ENCODE measurements around the gene KITLG.
A peak's percentile ranks its signal among the peaks of the same experiment; 100 is the strongest.

Gene KITLG

GRCh38 chr12:88544991-88545980 is 35.0 kb downstream of the KITLG start:
- Histone ChIP-seq H3K27ac (replicated peaks) (no peak overlapping the region), H3K4me3 (replicated peaks; ENCODE audit: insufficient read depth, low read length) (no peak overlapping the region), H3K27me3 (ENCODE audit: insufficient read depth, poor library complexity, severe bottlenecking) (no peaks in the 10 kb centered on the region)
- no peak for DNase-seq (ENCODE audit: low read depth in 1 of 2, low spot score in 1 of 2)
- TF ChIP-seq GABPA (IDR thresholded peaks at IDR 0.05; ENCODE audit: low read depth) (no peak), REST (IDR thresholded peaks at IDR 0.05; ENCODE audit: insufficient replicate concordance, low read depth) (peak; percentile 66)

DNA sequence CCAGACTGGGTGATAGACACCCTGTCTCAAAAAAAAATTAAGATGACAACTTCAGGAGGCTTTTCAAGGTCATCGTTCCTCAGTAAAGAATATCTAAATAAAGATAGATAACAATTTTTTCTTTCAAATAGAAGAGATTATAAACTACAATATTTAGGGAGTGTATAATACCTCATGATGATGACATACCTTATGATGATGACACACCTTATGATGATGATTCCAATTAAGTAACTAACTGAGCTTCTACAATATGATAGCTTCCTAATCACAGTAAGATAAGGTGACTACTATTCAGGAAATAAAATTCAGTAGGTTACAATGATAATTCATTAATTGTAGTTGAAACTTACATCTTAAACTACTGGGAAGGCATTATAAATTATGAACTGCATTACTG is 40.4 kb downstream of the KITLG start:
- Histone ChIP-seq H3K4me3 (replicated peaks; ENCODE audit: insufficient read depth, low read length) (no peak overlapping the region), H3K27ac (replicated peaks) (no peak overlapping the region), H3K27me3 (ENCODE audit: insufficient read depth, poor library complexity, severe bottlenecking) (no peaks in the 10 kb centered on the region)
- no peak for DNase-seq (ENCODE audit: low read depth in 1 of 2, low spot score in 1 of 2)
- TF ChIP-seq REST (IDR thresholded peaks at IDR 0.05; ENCODE audit: insufficient replicate concordance, low read depth) (no peak), POLR2AphosphoS5 (IDR thresholded peaks at IDR 0.05; ENCODE audit: low read depth) (no peak), GABPA (IDR thresholded peaks at IDR 0.05; ENCODE audit: low read depth) (no peak), SPI1 (IDR thresholded peaks at IDR 0.05; ENCODE audit: borderline replicate concordance, low read depth) (no peak)

DNA sequence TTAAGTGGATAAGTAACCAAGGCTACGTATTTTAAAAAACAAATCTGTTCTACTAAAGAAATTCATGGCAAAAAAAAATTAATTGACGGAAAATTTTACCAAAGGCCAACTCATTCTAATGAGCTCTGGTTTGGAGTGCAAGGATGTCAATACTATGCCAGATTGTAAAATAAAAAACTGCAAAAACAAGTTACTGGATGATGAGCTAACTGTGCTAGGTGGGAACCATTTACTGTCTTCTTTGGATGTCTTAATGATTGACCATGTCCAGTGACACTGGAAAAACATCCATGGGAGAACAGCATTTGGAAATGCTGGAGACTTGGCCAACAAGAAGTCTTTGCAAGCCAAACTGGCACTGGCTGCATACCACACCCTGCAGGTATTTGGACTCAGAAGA is 41.6 kb downstream of the KITLG start:
- DNase-seq (ENCODE audit: low read depth in 1 of 2, low spot score in 1 of 2) = no peak
- H3K27me3 ChIP-seq (ENCODE audit: insufficient read depth, poor library complexity, severe bottlenecking) = no peaks in the 10 kb centered on the region
- H3K4me3 ChIP-seq (replicated peaks; ENCODE audit: insufficient read depth, low read length) = no peak overlapping the region
- no peak overlapping the region for H3K27ac ChIP-seq (replicated peaks)
- TF ChIP-seq, protein P1, sequence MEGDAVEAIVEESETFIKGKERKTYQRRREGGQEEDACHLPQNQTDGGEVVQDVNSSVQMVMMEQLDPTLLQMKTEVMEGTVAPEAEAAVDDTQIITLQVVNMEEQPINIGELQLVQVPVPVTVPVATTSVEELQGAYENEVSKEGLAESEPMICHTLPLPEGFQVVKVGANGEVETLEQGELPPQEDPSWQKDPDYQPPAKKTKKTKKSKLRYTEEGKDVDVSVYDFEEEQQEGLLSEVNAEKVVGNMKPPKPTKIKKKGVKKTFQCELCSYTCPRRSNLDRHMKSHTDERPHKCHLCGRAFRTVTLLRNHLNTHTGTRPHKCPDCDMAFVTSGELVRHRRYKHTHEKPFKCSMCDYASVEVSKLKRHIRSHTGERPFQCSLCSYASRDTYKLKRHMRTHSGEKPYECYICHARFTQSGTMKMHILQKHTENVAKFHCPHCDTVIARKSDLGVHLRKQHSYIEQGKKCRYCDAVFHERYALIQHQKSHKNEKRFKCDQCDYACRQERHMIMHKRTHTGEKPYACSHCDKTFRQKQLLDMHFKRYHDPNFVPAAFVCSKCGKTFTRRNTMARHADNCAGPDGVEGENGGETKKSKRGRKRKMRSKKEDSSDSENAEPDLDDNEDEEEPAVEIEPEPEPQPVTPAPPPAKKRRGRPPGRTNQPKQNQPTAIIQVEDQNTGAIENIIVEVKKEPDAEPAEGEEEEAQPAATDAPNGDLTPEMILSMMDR (IDR thresholded peaks at IDR 0.05; ENCODE audit: insufficient read depth, low read length) = no peak
- TF ChIP-seq POLR2AphosphoS5 (IDR thresholded peaks at IDR 0.05; ENCODE audit: low read depth) (no peak), SPI1 (IDR thresholded peaks at IDR 0.05; ENCODE audit: borderline replicate concordance, low read depth) (no peak), GABPA (IDR thresholded peaks at IDR 0.05; ENCODE audit: low read depth) (no peak), REST (IDR thresholded peaks at IDR 0.05; ENCODE audit: insufficient replicate concordance, low read depth) (no peak)

DNA sequence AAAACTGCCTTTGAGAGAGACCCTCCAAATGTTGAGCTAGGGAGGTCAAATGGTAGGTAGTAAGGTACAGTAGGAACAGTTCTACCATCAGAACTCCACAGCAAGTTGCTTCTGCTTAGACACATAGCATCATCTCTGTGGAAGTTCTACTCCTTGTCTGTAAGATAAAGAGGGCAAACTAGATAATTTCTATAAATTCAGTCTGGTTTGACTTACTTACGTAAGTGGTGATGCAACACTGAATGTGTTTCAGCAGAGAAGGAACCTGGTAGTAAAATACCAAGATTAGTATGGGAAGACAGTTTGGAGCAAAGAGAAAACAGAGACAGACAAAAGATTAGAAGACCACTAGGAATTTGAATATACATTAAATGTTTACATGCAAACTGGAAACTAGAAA is 42.0 kb downstream of the KITLG start:
- H3K4me3 ChIP-seq (replicated peaks; ENCODE audit: insufficient read depth, low read length) = no peak overlapping the region
- H3K27me3 ChIP-seq (ENCODE audit: insufficient read depth, poor library complexity, severe bottlenecking) = no peaks in the 10 kb centered on the region
- DNase-seq (ENCODE audit: low read depth in 1 of 2, low spot score in 1 of 2) = peak in 1 of 2 experiments; percentile 14
- no peak overlapping the region for H3K27ac ChIP-seq (replicated peaks)
- no peak for TF ChIP-seq SPI1 (IDR thresholded peaks at IDR 0.05; ENCODE audit: borderline replicate concordance, low read depth)
- TF ChIP-seq, protein P1 (IDR thresholded peaks at IDR 0.05; ENCODE audit: insufficient read depth, low read length) = no peak
- TF ChIP-seq REST (IDR thresholded peaks at IDR 0.05; ENCODE audit: insufficient replicate concordance, low read depth) = no peak
- TF ChIP-seq GABPA (IDR thresholded peaks at IDR 0.05; ENCODE audit: low read depth) = no peak
- TF ChIP-seq POLR2AphosphoS5 (IDR thresholded peaks at IDR 0.05; ENCODE audit: low read depth) = no peak
